Epithelial cell of proximal tubule (primary cell): ENCODE results near the gene MLX. TPM values are rescaled to one million over a fixed set of nuclear protein-coding genes. Genes with fewer than 3 reads are reported as not detected.
A peak's percentile ranks its signal among the peaks of the same experiment; 100 is the strongest.
"Not testable (repeated sequence)": the region's sequence is repeated elsewhere in the genome, so short reads cannot be mapped to it uniquely, and the experiment has no call there.

Experiments used
- DNase-seq: peaks from one replicate; pipeline ENCODE4 v3.0.0-alpha.2; 2011; ENCODE audit warnings: low read depth
- H3K4me3 ChIP-seq: 2 replicates; pipeline ENCODE4 v1.5.1; 2011; ENCODE audit warnings: low read depth, mild to moderate bottlenecking, low read length
- CTCF ChIP-seq: conservative IDR thresholded peaks from 2 replicates; pipeline ENCODE4 v1.5.1; 2012; ENCODE audit warnings: low read depth, mild to moderate bottlenecking, low read length
- total RNA-seq: library from RNA; depleted of rRNA; stranded (reverse); fragments of >200 nt; gene quantifications from 2 replicates; pipeline ENCODE4 v1.2.3, GENCODE V29; 2015

The MLX gene
- total RNA-seq, 1 donor from 2014 or later = 15.7 TPM

- no peak overlapping the region for H3K4me3 ChIP-seq
- DNase-seq = no peak
- peak; percentile 46 for TF ChIP-seq CTCF
Observed at GRCh38 chr17:42618442-42619150, 51.7 kb downstream of the MLX start.

- not testable (repeated sequence) for DNase-seq, H3K4me3 ChIP-seq
Observed at GRCh38 chr17:42621987-42622386, 55.1 kb downstream of the MLX start.

Other genes with a start within 250 kb of the MLX start
- gene STAT3, start 178.7 kb upstream of the MLX start, total RNA-seq = 63.0 and 82.0 TPM in 2 replicates
- 184 and 265 TPM in 2 replicates for gene CAVIN1, start 143.8 kb upstream of the MLX start, total RNA-seq
- gene ATP6V0A1, start 108.2 kb upstream of the MLX start, total RNA-seq = 25.4 and 32.3 TPM in 2 replicates
- gene NAGLU, start 30.9 kb upstream of the MLX start, total RNA-seq = 25.2 and 28.8 TPM in 2 replicates
- 0.75 and 0.94 TPM in 2 replicates for gene HSD17B1, start 14.2 kb upstream of the MLX start, total RNA-seq
- 49.4 and 58.2 TPM in 2 replicates for gene COASY, start 5.0 kb upstream of the MLX start, total RNA-seq
- 23.8 and 25.9 TPM in 2 replicates for gene PSMC3IP, start 10.6 kb downstream of the MLX start, total RNA-seq
- gene RETREG3, start 42.3 kb downstream of the MLX start, total RNA-seq = 38.0 and 38.2 TPM in 2 replicates
- gene TUBG1, start 42.6 kb downstream of the MLX start, total RNA-seq = 96.1 and 142 TPM in 2 replicates
- gene TUBG2, start 92.2 kb downstream of the MLX start, total RNA-seq = 8.2 and 14.2 TPM in 2 replicates
- 8.5 and 19.1 TPM in 2 replicates for gene PLEKHH3, start 109.9 kb downstream of the MLX start, total RNA-seq
- gene CCR10, start 114.7 kb downstream of the MLX start, total RNA-seq = 3.0 and 6.5 TPM in 2 replicates
- 4.1 and 11.8 TPM in 2 replicates for gene CNTNAP1, start 115.4 kb downstream of the MLX start, total RNA-seq
- gene EZH1, start 177.9 kb downstream of the MLX start, total RNA-seq = 6.9 and 14.4 TPM in 2 replicates
- 1.0 and 4.3 TPM in 2 replicates for gene RAMP2, start 194.1 kb downstream of the MLX start, total RNA-seq
- gene VPS25, start 206.3 kb downstream of the MLX start, total RNA-seq = 90.1 and 136 TPM in 2 replicates
- 2.3 and 11.3 TPM in 2 replicates for gene WNK4, start 213.5 kb downstream of the MLX start, total RNA-seq
- gene COA3, start 231.6 kb downstream of the MLX start, total RNA-seq = 85.6 and 95.0 TPM in 2 replicates
- gene CNTD1, start 231.8 kb downstream of the MLX start, total RNA-seq = not detected in 2 replicates